Measurements from ENCODE around the gene KCNJ1. TPM values are rescaled to one million over a fixed set of nuclear protein-coding genes. Genes with fewer than 3 reads are reported as not detected.

KCNJ1 gene
- total RNA-seq, 4 donors from 2014 or later, result 0.44 to 1.4 TPM; not detected in 2

DNA sequence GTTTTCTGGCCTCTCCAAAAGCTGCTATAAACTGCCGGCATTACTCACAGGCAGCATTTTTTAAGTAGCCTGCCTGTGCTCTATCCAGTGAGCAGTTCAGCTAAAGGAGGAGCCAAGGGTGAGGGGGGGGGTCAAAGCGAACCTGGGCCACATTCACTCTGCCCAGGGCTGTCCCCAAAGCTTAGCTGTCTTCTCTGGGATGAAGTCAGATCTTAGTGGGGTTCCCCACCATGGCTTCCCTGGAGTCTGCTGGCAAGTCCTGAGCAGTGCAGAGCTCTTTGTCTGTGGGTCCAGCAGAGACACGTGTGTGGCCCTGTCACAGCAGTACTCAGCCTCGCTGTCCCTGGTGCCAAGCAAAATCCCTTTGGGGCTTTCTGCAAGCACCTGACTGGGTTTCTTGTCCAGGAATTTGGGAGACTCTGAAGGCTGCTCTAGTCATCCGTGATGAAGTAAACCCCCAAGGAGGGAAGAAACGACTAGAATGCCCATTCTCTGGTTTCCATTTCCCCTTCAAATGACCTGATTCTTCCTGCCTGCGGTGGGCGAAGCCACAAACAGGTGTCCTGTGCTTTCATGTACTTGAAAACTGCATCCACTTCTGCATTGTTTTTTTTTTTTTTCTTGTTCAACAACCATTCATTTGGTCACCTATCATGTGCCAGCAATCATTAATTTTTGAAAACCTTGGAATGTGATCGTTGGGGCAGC lies 26.6 kb upstream of the KCNJ1 start:
- TF ChIP-seq, protein P1, sequence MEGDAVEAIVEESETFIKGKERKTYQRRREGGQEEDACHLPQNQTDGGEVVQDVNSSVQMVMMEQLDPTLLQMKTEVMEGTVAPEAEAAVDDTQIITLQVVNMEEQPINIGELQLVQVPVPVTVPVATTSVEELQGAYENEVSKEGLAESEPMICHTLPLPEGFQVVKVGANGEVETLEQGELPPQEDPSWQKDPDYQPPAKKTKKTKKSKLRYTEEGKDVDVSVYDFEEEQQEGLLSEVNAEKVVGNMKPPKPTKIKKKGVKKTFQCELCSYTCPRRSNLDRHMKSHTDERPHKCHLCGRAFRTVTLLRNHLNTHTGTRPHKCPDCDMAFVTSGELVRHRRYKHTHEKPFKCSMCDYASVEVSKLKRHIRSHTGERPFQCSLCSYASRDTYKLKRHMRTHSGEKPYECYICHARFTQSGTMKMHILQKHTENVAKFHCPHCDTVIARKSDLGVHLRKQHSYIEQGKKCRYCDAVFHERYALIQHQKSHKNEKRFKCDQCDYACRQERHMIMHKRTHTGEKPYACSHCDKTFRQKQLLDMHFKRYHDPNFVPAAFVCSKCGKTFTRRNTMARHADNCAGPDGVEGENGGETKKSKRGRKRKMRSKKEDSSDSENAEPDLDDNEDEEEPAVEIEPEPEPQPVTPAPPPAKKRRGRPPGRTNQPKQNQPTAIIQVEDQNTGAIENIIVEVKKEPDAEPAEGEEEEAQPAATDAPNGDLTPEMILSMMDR (IDR thresholded peaks at IDR 0.05; ENCODE audit: low read depth), result no peak

DNA sequence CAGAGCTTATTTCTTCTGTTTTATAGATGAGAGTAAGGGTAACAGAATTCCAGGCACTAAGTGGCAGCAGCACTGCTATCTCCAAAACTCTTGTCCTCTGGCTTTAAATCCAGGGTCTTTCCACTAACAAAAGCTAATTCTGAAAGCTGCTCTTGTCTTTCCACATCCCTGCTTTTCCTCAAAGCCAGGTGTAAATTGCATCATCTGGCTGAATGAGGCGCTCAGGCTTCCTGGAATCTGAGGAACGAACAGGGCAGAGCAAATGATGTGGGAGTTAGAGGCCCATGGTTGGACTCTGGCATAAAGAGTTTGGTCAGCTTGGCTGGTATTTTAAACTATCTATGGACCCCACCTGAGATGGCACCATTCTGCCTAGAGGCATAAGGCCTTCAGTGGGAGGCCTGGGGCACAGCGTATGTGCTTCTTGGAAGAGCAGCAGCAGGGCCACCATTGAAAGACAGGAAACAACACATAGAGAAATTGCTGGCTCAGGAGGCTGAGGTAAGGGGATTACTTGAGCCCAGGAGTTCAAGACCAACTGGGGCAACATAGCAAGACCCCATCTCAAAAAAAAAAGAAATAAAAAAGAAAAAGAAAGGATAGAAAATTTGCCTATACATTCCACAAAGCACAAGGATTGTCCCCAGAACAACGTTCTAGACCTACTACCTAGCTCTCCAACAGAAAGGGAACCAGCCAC lies 25.9 kb upstream of the KCNJ1 start:
- TF ChIP-seq, protein P1 (IDR thresholded peaks at IDR 0.05; ENCODE audit: low read depth), result no peak

DNA sequence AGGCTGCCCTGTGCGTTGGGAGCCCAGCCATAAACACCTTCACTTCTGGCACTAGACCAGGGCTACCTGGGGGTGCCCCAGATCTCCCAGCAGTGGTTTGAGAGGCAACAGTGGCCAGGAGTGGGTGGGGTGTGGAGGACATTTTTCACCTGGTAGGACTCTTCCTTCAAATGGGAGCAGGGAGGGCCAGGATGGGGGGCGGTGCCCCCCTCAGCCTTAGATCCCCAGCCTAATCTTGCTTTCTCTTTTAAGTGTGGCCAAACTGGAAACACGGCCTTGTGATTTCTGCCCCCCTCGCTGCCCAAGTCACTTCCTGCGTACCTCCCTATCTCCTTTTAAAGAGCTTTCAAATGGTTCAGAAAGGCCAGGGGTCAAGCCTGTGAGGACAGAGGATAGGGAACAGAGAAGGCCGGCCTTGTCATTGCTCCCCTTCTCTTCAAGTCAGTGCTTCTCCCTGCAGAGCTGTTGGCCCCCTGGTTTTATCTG lies 24.9 kb upstream of the KCNJ1 start:
- TF ChIP-seq, protein P1 (IDR thresholded peaks at IDR 0.05; ENCODE audit: low read depth), result no peak

DNA sequence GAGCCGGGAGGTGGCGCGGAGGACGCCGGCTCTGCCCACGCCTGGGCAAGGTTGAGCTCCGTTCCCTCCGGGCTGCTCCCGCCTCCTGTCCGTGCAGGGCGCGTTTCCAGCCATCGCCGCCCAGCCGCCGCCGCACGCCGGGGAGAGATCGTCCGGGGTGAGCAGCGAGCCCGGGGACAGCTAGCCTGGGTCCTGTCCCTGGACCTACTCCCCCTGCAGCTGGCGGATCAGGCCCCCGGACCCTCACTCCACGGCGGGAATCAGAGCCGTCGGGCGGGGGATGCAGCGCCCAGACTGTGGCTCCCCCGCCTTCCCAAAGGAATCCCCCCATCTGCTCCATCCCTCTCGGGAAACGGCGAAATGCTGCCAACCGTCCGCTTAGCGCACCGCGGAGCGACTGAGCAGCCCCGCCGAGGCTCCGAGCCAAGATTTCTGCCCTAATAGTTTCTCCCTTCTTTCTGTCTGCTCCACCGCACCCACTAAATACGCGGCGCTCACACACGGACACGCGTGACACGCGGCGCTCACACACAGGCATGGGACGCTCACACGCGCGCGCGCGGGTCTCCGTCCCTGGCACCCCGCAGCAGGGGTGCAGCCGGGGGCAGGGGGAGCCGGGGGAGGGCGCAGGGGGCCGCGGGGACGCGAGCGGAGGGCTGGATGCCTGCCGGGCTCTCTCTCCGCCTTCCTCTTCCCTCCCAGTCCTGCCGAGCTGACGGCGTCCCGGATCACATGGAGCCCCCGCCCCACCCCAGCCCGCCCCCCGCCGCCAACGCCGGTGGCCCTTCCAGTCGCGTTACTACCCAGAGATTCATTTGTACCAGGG lies 23.7 kb upstream of the KCNJ1 start, which contains the start of gene KCNJ5:
Gene KCNJ5 (plus strand): TSS at position 814 of the 826 bp plus-strand sequence. CDS start 19,918 bp downstream, outside the sequence.
- TF ChIP-seq, protein P1 (IDR thresholded peaks at IDR 0.05; ENCODE audit: low read depth), result no peak

DNA sequence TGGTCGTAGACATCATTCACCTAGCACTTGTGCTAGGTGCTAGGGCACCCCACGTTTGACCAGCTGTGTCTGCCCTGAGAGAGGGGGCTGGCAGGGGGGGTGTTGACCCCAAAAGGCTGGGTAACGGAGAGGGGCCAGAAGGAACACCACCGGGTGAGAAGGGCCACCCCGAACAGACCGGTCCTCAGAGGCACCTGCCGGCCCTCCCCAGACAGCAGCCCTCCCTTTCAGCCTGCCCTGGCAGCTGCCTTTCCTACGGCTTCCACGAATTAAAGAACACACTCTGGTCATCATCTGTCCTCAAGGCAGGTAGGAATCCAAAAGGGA lies 23.1 kb upstream of the KCNJ1 start:
- TF ChIP-seq, protein P1 (IDR thresholded peaks at IDR 0.05; ENCODE audit: low read depth), result no peak

DNA sequence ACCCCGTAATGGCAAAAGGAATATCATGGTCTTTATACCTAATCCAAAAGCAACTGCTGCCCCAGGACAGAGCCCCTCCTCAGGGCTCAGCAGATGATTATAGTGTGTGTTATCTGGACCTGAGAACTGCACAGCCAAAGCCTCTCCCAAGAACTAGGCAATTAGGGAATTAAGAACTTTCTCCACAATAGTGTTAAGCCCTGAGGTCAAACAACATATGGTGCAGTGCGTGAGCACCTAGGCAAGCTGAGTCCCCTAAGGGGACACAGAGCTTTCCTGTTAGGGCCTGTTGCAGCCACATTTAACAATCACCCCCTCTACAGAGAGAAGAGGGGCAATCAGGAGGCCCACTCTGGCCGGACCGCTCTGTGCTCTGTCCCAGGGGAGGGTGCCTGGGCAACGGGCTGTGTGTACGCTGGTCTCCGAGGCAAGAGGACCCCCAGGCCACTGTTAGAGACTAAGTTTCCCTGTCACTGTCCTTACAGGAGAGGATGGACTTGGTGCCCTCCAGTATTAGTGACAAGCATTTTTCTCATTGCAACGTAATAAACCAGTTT lies 22.6 kb upstream of the KCNJ1 start:
- TF ChIP-seq, protein P1 (IDR thresholded peaks at IDR 0.05; ENCODE audit: low read depth), result no peak
